Neural progenitor cell (in vitro differentiated cells): ENCODE measurements around the gene TMEM14C.

Experiments
- EZH2 ChIP-seq: fragments of 200-600 bp; sonication (generic); IDR thresholded peaks from 2 replicates; pipeline ENCODE4 v1.6.1; 2017; ENCODE audit warnings: antibody characterized with exemption, mild to moderate bottlenecking, moderate library complexity
- TF ChIP-seq, protein P1 (sequence below): fragments of 200-600 bp; sonication (generic); IDR thresholded peaks from 2 replicates; pipeline ENCODE4 v1.5.1; 2017; ENCODE audit warnings: antibody characterized with exemption, mild to moderate bottlenecking

GRCh38 chr6:10723567-10723881, 654 bp downstream of the TMEM14C start:
- TF ChIP-seq, protein P1, sequence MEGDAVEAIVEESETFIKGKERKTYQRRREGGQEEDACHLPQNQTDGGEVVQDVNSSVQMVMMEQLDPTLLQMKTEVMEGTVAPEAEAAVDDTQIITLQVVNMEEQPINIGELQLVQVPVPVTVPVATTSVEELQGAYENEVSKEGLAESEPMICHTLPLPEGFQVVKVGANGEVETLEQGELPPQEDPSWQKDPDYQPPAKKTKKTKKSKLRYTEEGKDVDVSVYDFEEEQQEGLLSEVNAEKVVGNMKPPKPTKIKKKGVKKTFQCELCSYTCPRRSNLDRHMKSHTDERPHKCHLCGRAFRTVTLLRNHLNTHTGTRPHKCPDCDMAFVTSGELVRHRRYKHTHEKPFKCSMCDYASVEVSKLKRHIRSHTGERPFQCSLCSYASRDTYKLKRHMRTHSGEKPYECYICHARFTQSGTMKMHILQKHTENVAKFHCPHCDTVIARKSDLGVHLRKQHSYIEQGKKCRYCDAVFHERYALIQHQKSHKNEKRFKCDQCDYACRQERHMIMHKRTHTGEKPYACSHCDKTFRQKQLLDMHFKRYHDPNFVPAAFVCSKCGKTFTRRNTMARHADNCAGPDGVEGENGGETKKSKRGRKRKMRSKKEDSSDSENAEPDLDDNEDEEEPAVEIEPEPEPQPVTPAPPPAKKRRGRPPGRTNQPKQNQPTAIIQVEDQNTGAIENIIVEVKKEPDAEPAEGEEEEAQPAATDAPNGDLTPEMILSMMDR, result no peak
- TF ChIP-seq EZH2, result no peak
